NCI-H2081 (cell line): Measurements from ENCODE around the gene SLX4IP.

Experiments
- DNase-seq, 2 experiments: peaks; one replicate each; lab custom pipeline; 2025; lab: John Stamatoyannopoulos, UW

The SLX4IP gene

GRCh38 chr20:10649080-10649796 is 214.1 kb downstream of the SLX4IP start:
- DNase-seq: no peak

- no peak for DNase-seq
Observed at GRCh38 chr20:10649797-10650160, 214.7 kb downstream of the SLX4IP start.

DNA sequence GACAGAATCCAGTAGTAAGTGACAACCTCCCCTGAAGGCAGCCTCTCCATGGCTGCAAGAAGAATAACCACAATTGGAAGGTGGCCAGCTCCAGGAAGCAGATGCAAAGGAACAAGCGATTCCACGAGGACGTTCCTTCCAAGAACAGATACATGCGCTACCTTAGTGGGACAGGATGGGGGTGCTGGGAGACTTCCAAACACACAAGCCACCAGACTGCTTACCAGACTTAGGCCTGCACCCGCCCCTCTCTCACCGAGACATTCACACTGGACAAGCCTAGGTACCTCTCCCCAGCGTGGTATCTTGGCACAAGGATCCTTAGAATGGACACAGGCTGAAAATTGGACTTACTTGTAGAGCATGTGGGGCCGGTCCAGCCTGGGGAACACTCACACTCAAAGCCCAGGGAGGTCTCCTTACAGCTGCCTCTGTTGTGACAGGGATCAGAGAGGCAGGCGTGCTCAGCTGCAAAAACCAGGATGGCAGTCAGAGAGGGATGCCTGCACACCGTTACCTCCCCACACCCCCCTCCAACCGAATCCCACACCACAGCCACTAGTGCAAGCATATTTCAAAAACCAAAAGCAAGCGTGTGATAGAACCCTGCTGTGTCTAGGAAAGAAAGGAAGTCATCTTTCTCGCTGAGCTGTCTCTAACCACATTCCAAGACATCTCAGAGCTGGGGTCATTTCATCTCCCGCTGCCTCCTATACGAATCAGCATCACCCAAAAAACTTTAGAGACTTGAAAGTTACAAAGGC is 216.3 kb downstream of the SLX4IP start:
- no peak for DNase-seq

- no peak for DNase-seq
Observed at GRCh38 chr20:10652185-10652584, 217.1 kb downstream of the SLX4IP start.

DNA sequence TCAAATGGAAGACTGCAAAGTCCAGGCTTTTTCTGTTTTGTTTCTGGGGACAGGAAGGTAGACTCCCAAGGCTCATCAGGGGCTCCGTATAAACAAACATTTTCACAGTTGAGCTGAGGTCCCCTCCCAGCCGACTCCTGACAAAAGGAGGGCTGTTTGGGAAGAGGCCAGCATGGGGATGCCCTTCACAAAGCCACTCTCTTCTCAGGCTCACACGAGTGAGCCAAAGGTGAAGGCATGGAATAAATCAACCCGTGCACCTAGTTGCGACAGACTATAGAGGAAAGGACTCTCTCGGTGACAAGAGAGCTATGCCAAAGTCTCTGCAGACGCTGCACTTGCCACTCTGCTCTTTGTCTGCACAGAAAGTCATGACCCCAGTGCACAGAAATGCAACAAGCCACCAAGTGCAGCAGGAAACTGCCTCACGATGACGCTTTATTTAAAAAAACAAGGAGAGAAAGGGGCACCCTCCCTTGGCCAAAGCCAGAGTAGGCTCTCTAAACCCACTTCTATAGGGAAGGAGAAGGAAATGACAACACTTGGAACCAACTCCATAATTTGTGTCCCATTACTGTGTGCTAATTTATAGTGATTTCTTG is 217.7 kb downstream of the SLX4IP start:
- no peak for DNase-seq

- DNase-seq: no peak
Observed at GRCh38 chr20:10653599-10654249, 218.6 kb downstream of the SLX4IP start.

DNA sequence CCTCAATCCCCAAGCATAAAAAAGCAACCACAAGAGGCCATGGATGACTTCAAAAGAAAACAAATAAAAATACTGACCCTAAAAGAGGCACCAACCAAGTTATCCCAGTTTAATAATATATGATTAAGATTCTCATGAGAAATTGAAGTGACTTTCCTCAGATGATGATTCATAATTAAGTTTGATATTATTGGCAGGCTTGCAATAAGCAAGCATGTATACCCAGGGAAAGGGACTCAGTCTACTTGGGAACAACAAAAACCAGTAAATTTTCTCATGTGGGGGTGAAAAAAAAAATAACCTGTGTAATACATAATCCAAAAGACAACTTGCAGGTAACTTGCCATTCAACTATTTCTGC is 219.1 kb downstream of the SLX4IP start:
- no peak for DNase-seq

GRCh38 chr20:10654630-10655029 is 219.5 kb downstream of the SLX4IP start:
- DNase-seq: no peak

GRCh38 chr20:10655720-10656669 is 220.9 kb downstream of the SLX4IP start:
- DNase-seq: no peak

DNA sequence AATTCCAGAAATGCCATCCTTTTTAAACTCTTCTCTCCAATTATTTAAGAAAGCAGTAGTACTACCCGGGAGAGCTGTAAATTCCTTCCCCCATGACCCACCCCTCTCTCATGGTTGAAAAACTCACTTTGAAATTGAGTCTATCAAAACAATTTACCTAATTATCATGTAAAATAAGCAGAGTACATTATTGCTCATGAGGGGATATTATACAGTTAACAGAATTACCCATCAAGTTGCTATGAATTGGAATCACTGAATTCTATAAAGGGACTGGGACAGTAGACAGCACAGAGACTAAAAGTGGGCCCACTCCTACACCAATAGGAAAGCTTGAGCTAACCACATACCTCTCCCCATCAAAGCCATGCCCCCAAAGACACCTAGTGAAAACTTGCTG is 222.3 kb downstream of the SLX4IP start:
- DNase-seq: no peak

DNA sequence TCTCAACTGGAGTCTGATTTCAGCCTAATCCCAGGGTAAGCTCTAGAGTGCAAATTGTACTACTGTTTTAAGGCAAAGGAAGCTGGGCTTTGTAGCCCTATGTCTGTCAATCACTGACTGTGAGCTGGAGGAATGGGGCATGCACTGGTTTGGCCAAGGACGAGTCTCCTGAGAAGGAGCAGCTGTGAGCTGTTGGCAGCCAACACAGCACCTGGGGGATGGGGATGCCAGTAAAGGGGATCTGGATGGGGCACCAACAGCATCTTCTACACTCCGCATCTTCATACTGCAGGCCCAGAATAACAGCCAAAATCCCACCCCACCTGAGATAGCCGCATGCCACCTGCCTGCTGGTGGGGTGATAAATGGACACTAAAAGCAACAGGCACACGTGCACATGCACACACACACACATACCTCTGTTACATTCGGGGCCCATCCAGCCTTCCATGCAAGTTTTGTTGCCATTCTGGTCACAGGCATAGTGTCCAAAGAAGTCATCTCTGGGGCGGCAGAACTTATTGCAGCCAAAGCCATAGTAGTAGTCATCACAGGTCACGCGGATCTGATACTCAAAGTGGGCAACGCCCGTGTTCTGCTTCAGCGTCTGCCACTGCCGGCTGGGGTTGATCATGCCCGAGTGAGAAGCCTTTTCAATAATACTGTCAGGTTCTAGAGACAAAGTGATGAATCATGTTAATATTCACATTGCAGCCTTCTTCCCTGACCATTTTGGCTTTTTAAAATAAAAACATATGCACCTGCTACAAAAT is 223.1 kb downstream of the SLX4IP start:
- DNase-seq: no peak

- no peak for DNase-seq
Observed at GRCh38 chr20:10658876-10659632, 223.9 kb downstream of the SLX4IP start.

DNA sequence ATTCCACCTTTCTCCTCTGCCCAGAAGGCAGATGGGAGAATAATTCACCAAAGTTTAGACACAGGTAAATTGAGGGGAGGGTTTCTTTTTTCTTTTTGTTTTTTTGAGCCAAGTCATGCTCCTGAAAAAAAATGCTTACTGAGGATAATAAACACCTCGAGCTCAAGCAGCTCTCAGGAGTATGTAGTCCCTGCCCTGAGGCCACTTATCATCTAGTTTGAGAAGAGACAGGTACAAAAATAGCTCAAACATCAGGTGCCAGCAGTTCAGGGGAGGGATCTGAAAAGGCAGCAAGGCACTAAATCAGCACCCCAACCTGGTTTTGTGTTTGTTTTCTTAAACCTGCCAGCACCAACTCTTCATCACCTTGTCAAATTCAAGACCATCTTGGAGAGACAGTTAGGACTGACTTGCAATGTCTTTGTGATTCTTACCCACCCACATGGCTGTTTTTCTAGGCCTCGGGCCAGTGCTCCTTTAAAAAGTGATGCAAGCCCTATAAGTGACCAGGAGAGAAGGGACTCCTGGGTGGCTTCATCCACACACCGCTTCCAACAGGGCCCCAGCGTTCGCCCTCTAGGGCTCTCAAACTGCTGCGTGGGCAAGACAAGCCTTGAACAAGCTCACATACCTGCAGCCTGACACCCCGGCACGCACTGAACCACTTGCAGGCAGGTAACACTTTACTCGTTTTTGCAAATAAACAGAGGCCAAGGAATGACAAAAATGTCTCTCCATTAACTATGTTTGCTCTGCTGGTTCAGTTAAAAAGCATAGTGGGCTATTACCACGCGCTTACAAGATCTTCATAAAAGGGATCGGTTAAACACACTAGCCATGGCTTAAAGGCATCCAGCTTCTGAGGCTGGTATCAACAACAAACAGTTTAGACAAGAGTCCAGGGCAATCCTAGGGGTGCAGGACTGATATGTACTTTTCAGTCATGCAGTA is 224.8 kb downstream of the SLX4IP start:
- no peak for DNase-seq

GRCh38 chr20:10660661-10661060 is 225.6 kb downstream of the SLX4IP start:
- no peak for DNase-seq

DNA sequence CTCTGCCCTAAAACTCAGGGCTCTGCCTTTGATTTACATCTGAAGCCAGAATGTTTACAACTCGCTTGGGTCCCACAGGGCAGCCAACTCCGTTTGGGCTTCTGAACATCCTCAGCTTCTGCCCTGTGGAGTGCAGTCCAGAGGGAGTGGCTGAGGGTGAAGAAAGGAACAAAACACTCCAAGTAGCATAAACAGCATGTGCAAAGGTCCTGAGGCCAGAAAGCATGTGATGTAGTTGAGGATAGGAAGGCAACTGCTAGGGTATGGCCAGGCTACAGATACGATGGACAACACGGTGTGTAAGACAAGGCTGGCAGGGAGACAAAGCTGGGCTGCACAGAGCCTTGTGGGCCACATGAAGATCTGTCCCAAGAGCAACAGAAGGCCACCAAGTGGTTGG is 226.2 kb downstream of the SLX4IP start:
- DNase-seq: no peak

GRCh38 chr20:10662151-10662550 is 227.0 kb downstream of the SLX4IP start:
- DNase-seq: no peak

DNA sequence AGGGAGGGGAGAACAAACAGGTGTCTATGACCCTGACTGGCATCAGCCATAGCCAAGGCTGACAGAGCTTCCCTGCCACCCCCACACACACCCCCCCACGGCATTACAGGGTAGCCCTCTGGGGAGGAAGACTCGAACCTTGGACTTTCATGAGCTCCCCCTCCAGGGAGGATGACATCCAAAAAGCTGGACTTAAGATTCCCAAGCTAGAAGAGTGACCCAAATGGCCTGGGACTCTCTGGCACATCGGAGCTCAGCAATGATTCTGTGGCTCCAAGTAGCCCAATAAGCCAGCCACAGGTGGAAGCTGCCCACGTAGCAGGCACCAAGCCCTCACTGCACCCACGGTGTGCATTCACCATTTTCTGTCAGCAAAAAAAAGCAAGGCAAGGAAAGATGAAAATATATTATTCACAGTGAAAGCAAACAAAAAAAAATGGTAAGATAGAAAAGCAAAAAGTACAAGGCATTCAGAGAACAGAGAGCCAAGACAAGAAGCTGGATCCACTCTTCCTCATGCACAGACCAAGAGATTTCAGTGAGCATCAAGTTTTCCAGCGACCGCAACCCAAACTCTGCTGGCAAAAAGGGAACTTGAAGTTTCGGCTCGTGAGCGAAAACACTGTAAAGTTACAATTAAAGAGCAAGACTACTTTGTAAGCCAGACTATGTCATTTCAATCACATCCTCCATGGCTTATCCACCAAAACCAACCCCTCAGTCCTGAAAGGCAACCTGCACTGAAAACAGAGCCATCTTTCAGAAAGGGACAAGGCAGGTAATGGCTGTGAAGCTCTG is 227.8 kb downstream of the SLX4IP start:
- DNase-seq: no peak

DNA sequence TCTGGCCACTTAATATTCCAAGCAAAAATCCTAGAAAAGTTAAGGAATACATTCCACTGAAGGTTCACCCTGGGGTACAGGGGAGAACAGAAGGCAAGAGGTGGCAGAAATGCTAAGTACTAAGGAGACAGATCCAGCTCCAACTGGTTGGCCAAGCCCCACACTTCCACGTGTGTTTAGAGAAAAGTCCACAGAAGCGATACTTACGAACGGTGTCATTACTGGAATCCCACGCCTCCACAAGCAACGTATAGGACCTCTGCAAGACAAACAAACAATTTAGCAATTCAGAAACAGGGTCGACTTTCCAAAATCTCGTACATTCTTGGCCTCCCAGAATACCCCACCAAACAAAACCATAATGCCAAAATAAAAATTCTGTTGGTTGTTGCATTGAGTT is 228.7 kb downstream of the SLX4IP start:
- DNase-seq: no peak
